ENCODE data around the gene WDR75.

Gene WDR75

DNA sequence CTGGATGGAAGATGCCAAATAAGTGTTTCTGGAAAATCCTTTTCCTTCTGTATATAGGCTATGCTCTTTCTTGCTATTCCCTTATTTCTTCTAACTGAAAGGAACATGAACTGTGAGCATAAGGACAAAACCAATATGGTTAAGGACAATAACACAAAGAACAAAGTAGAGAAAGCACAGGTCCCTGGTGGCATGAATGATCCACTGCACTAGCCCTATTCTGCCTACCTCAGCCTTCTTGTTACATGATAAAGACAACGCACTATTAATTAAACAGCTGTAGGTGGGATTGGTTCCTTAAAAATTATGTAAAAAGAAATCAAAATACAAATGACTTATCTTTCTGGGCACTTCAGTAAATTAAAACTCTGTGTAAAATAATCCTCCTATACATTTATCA, 1.9 kb upstream of the WDR75 start:
- Histone ChIP-seq H3K23ac (ENCODE audit: low read depth, low read length, poor library complexity) (no peak overlapping the region), H3K4me1 (ENCODE audit: control insufficient read depth in 2 of 2, insufficient read depth in 1 of 2, low read depth in 1 of 2, low read length in 2 of 2) (peaks cover 1 to 6% of the 10 kb centered on the region in 2 donors), H2BK5ac (ENCODE audit: low read length) (no peak overlapping the region), H3K36me3 (replicated peaks in 1 of 2; ENCODE audit: control insufficient read depth in 2 of 2, insufficient read depth in 2 of 2, low read length in 2 of 2) (peaks cover 0 to 17% of the 10 kb centered on the region in 2 donors), H2BK12ac (ENCODE audit: low read length) (no peak overlapping the region), H3K4me3 (ENCODE audit: low read length in 2 of 2) (no peak overlapping the region), H4K91ac (ENCODE audit: low read depth, low read length, poor library complexity) (no peak overlapping the region), H3K4me2 (ENCODE audit: insufficient read depth, low read length, poor library complexity, severe bottlenecking) (no peak overlapping the region), H3K14ac (ENCODE audit: low read length) (no peak overlapping the region), H3K27me3 (ENCODE audit: control insufficient read depth in 3 of 3, insufficient read depth in 3 of 3, low read depth in 1 of 3, low read length in 3 of 3) (no peaks in the 10 kb centered on the region), H2AFZ (ENCODE audit: low read length) (no peak overlapping the region), H2BK15ac (ENCODE audit: low read length) (no peak overlapping the region), H3K4ac (ENCODE audit: low read length) (no peak overlapping the region), H3K18ac (ENCODE audit: low read length) (no peak overlapping the region), H4K8ac (ENCODE audit: low read depth, low read length) (no peak overlapping the region), H3K79me1 (ENCODE audit: low read depth, low read length) (peaks cover 2% of the 10 kb centered on the region), H2AK5ac (ENCODE audit: low read depth, low read length) (no peak overlapping the region), H2BK120ac (ENCODE audit: low read depth, low read length) (no peak overlapping the region), H3K9me3 (replicated peaks in 1 of 2; ENCODE audit: control insufficient read depth in 2 of 2, insufficient read depth in 1 of 2, low read depth in 1 of 2, low read length in 2 of 2) (no peaks in the 10 kb centered on the region), H3K9ac (ENCODE audit: low read depth, low read length, poor library complexity) (no peak overlapping the region), H3K27ac (replicated peaks; ENCODE audit: low read length) (no peak overlapping the region)
- no peak for DNase-seq (ENCODE audit: low spot score)
- no CpG with 5 or more reads among the region's 1 CpG for whole genome bisulfite sequencing, 2 donors (ENCODE audit: extremely low coverage in 2 of 2, insufficient read length in 2 of 2, insufficient replicate concordance in 1 of 2)

DNA sequence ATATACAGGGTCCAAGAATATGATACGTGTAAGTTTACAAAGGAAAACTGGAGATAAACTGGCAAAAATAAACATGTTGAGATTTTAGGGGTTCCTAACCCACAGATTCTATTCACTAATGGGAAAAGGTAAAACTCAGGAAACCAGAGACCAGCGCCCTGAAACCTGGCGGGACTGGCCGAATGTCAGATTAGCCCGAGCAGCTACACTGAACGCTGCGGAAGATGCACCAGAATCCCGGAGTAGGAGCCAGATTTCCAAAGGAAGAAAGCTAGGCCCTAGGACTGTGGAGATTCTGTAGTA, 679 bp upstream of the WDR75 start:
- H2AK5ac ChIP-seq (ENCODE audit: low read depth, low read length), result no peak overlapping the region
- peak overlapping the region; percentile 66 for H3K27ac ChIP-seq (replicated peaks; ENCODE audit: low read length)
- H3K4me3 ChIP-seq (ENCODE audit: low read length in 2 of 2), result peak overlapping the region; percentile 74 to 90
- H2BK12ac ChIP-seq (ENCODE audit: low read length), result no peak overlapping the region
- H3K9ac ChIP-seq (ENCODE audit: low read depth, low read length, poor library complexity), result no peak overlapping the region
- H2BK15ac ChIP-seq (ENCODE audit: low read length), result no peak overlapping the region
- H3K36me3 ChIP-seq (replicated peaks in 1 of 2; ENCODE audit: control insufficient read depth in 2 of 2, insufficient read depth in 2 of 2, low read length in 2 of 2), result peaks cover 0 to 30% of the 10 kb centered on the region in 2 donors
- no peak overlapping the region for H4K8ac ChIP-seq (ENCODE audit: low read depth, low read length)
- peaks cover 1 to 6% of the 10 kb centered on the region in 2 donors for H3K4me1 ChIP-seq (ENCODE audit: control insufficient read depth in 2 of 2, insufficient read depth in 1 of 2, low read depth in 1 of 2, low read length in 2 of 2)
- peak overlapping the region; percentile 58 for H3K4me2 ChIP-seq (ENCODE audit: insufficient read depth, low read length, poor library complexity, severe bottlenecking)
- no peak overlapping the region for H2BK5ac ChIP-seq (ENCODE audit: low read length)
- no peak overlapping the region for H3K14ac ChIP-seq (ENCODE audit: low read length)
- H3K18ac ChIP-seq (ENCODE audit: low read length), result peak overlapping the region; percentile 67
- no peak overlapping the region for H3K4ac ChIP-seq (ENCODE audit: low read length)
- H3K27me3 ChIP-seq (ENCODE audit: control insufficient read depth in 3 of 3, insufficient read depth in 3 of 3, low read depth in 1 of 3, low read length in 3 of 3), result no peaks in the 10 kb centered on the region
- peak overlapping the region; percentile 91 for H2AFZ ChIP-seq (ENCODE audit: low read length)
- no peak overlapping the region for H3K23ac ChIP-seq (ENCODE audit: low read depth, low read length, poor library complexity)
- no peak overlapping the region for H4K91ac ChIP-seq (ENCODE audit: low read depth, low read length, poor library complexity)
- H3K79me1 ChIP-seq (ENCODE audit: low read depth, low read length), result peaks cover 2% of the 10 kb centered on the region
- no CpG with 5 or more reads among the region's 8 CpGs for WGBS, 2 donors (ENCODE audit: extremely low coverage in 2 of 2, insufficient read length in 2 of 2, insufficient replicate concordance in 1 of 2)
- H3K9me3 ChIP-seq (replicated peaks in 1 of 2; ENCODE audit: control insufficient read depth in 2 of 2, insufficient read depth in 1 of 2, low read depth in 1 of 2, low read length in 2 of 2), result no peaks in the 10 kb centered on the region
- no peak overlapping the region for H2BK120ac ChIP-seq (ENCODE audit: low read depth, low read length)
- no peak for DNase-seq (ENCODE audit: low spot score)

DNA sequence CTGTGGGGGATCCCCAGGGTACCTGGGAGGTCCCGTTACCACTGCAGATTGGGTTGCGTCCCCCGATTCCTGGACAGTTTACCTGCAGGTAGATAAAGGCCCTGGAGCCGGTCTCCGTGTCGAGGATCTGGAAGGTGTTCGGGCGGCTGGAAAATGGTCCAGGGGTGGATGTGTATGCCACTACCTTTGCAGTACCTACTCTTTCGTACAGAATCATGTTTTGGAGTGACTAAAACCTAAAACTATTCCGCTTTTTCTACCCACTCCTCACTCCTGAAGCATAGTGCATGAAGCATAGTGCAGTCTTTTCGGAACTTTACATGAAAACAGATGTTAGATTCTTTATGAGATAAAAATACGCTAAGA, 418 bp downstream of the WDR75 start:
- peak overlapping the region; percentile 49 for H2AK5ac ChIP-seq (ENCODE audit: low read depth, low read length)
- WGBS, 2 donors (ENCODE audit: extremely low coverage in 2 of 2, insufficient read length in 2 of 2, insufficient replicate concordance in 1 of 2), result no CpG with 5 or more reads among the region's 12 CpGs

GRCh38 chr2:189442468-189442867, 1.2 kb downstream of the WDR75 start:
- Histone ChIP-seq H3K36me3 (replicated peaks in 1 of 2; ENCODE audit: control insufficient read depth in 2 of 2, insufficient read depth in 2 of 2, low read length in 2 of 2) (peaks cover 0 to 48% of the 10 kb centered on the region in 2 donors), H3K79me1 (ENCODE audit: low read depth, low read length) (peaks cover 2% of the 10 kb centered on the region), H3K9ac (ENCODE audit: low read depth, low read length, poor library complexity) (no peak overlapping the region), H3K23ac (ENCODE audit: low read depth, low read length, poor library complexity) (no peak overlapping the region), H3K4ac (ENCODE audit: low read length) (no peak overlapping the region), H4K91ac (ENCODE audit: low read depth, low read length, poor library complexity) (no peak overlapping the region), H3K4me2 (ENCODE audit: insufficient read depth, low read length, poor library complexity, severe bottlenecking) (no peak overlapping the region), H2AK5ac (ENCODE audit: low read depth, low read length) (no peak overlapping the region), H3K14ac (ENCODE audit: low read length) (no peak overlapping the region), H3K4me1 (ENCODE audit: control insufficient read depth in 2 of 2, insufficient read depth in 1 of 2, low read depth in 1 of 2, low read length in 2 of 2) (peaks cover 1 to 6% of the 10 kb centered on the region in 2 donors), H4K8ac (ENCODE audit: low read depth, low read length) (no peak overlapping the region), H3K9me3 (replicated peaks in 1 of 2; ENCODE audit: control insufficient read depth in 2 of 2, insufficient read depth in 1 of 2, low read depth in 1 of 2, low read length in 2 of 2) (peaks cover 0 to 2% of the 10 kb centered on the region in 2 donors), H3K18ac (ENCODE audit: low read length) (no peak overlapping the region), H2BK15ac (ENCODE audit: low read length) (no peak overlapping the region), H2BK120ac (ENCODE audit: low read depth, low read length) (no peak overlapping the region), H2AFZ (ENCODE audit: low read length) (no peak overlapping the region), H3K4me3 (ENCODE audit: low read length in 2 of 2) (peak overlapping the region in 1 of 2 donors; percentile 74), H3K27me3 (ENCODE audit: control insufficient read depth in 3 of 3, insufficient read depth in 3 of 3, low read depth in 1 of 3, low read length in 3 of 3) (no peaks in the 10 kb centered on the region), H2BK12ac (ENCODE audit: low read length) (no peak overlapping the region), H2BK5ac (ENCODE audit: low read length) (no peak overlapping the region), H3K27ac (replicated peaks; ENCODE audit: low read length) (no peak overlapping the region)
- DNase-seq (ENCODE audit: low spot score), result no peak
- whole genome bisulfite sequencing, 2 donors (ENCODE audit: extremely low coverage in 2 of 2, insufficient read length in 2 of 2, insufficient replicate concordance in 1 of 2), result no CpG with 5 or more reads among the region's 10 CpGs

More for the DNA sequence above, 418 bp downstream of the WDR75 start:
- H3K36me3 ChIP-seq (replicated peaks in 1 of 2; ENCODE audit: control insufficient read depth in 2 of 2, insufficient read depth in 2 of 2, low read length in 2 of 2), result peaks cover 0 to 40% of the 10 kb centered on the region in 2 donors
- H2BK12ac ChIP-seq (ENCODE audit: low read length), result no peak overlapping the region
- peak overlapping the region; percentile 68 for H3K23ac ChIP-seq (ENCODE audit: low read depth, low read length, poor library complexity)
- H3K79me1 ChIP-seq (ENCODE audit: low read depth, low read length), result peaks cover 2% of the 10 kb centered on the region
- peak overlapping the region; percentile 89 for H3K9ac ChIP-seq (ENCODE audit: low read depth, low read length, poor library complexity)
- H3K18ac ChIP-seq (ENCODE audit: low read length), result peak overlapping the region; percentile 49
- H2BK120ac ChIP-seq (ENCODE audit: low read depth, low read length), result no peak overlapping the region
- no peak overlapping the region for H4K91ac ChIP-seq (ENCODE audit: low read depth, low read length, poor library complexity)
- peak overlapping the region; percentile 91 for H2AFZ ChIP-seq (ENCODE audit: low read length)
- H3K14ac ChIP-seq (ENCODE audit: low read length), result peak overlapping the region; percentile 42
- no peaks in the 10 kb centered on the region for H3K9me3 ChIP-seq (replicated peaks in 1 of 2; ENCODE audit: control insufficient read depth in 2 of 2, insufficient read depth in 1 of 2, low read depth in 1 of 2, low read length in 2 of 2)
- no peaks in the 10 kb centered on the region for H3K27me3 ChIP-seq (ENCODE audit: control insufficient read depth in 3 of 3, insufficient read depth in 3 of 3, low read depth in 1 of 3, low read length in 3 of 3)
- peaks cover 1 to 6% of the 10 kb centered on the region in 2 donors for H3K4me1 ChIP-seq (ENCODE audit: control insufficient read depth in 2 of 2, insufficient read depth in 1 of 2, low read depth in 1 of 2, low read length in 2 of 2)
- no peak for DNase-seq (ENCODE audit: low spot score)
- no peak overlapping the region for H2BK5ac ChIP-seq (ENCODE audit: low read length)
- H4K8ac ChIP-seq (ENCODE audit: low read depth, low read length), result no peak overlapping the region
- no peak overlapping the region for H3K4ac ChIP-seq (ENCODE audit: low read length)
- peak overlapping the region; percentile 74 to 90 for H3K4me3 ChIP-seq (ENCODE audit: low read length in 2 of 2)
- peak overlapping the region; percentile 56 for H3K27ac ChIP-seq (replicated peaks; ENCODE audit: low read length)
- no peak overlapping the region for H2BK15ac ChIP-seq (ENCODE audit: low read length)
- peak overlapping the region; percentile 53 for H3K4me2 ChIP-seq (ENCODE audit: insufficient read depth, low read length, poor library complexity, severe bottlenecking)
